Esophagus muscularis mucosa (tissue), 4 donors: ENCODE results near the gene GAL3ST3. TPM values are rescaled to one million over a fixed set of nuclear protein-coding genes. Genes with fewer than 3 reads are reported as not detected.

Experiments
- DNase-seq: peaks from one replicate; pipeline ENCODE4 v3.0.0-alpha.2; 2017; ENCODE audit errors: extremely low spot score
- H3K27ac ChIP-seq, 4 donors: fragments of 200-600 bp; sonication (generic); replicated peaks in 1 of 4; 1 replicate in 3 of 4; 2 replicates in 1 of 4; pipeline ENCODE4 v1.5.1; 2016 to 2019; ENCODE audit warnings: mild to moderate bottlenecking in 1 of 4
- H3K27me3 ChIP-seq, 4 donors: fragments of 200-600 bp; sonication (generic); one replicate each; pipeline versions ENCODE4 v1.5.1 to v1.6.0; 2016 to 2019
- H3K36me3 ChIP-seq, 4 donors: fragments of 200-600 bp; sonication (generic); one replicate each; pipeline ENCODE4 v1.5.1; 2016 to 2019
- H3K4me1 ChIP-seq, 4 donors: fragments of 200-600 bp; sonication (generic); one replicate each; pipeline ENCODE4 v1.5.1; 2016 to 2019
- H3K4me3 ChIP-seq, 4 donors: fragments of 200-600 bp; sonication (generic); 1 replicate in 2 of 4; 2 replicates in 2 of 4; pipeline ENCODE4 v1.5.1; 2016 to 2019; ENCODE audit warnings: mild to moderate bottlenecking in 4 of 4, moderate library complexity in 1 of 4
- H3K9me3 ChIP-seq, 4 donors: fragments of 200-600 bp; sonication (generic); 1 replicate in 3 of 4; 2 replicates in 1 of 4; pipeline ENCODE4 v1.5.1; 2016 to 2019
- CTCF ChIP-seq, 3 experiments: fragments of 200-600 bp in 2 of 3; fragments of 450-650 bp in 1 of 3; sonication (generic) in 2 of 3; IDR thresholded peaks; one replicate each; pipeline ENCODE4 v1.5.1; 2017 to 2019; ENCODE audit warnings: antibody characterized with exemption in 3 of 3, mild to moderate bottlenecking in 2 of 3, moderate library complexity in 1 of 3
- EP300 ChIP-seq: sonication (generic); formaldehyde crosslinking; IDR thresholded peaks from one replicate; pipeline ENCODE4 v1.6.1; 2017; ENCODE audit warnings: antibody characterized with exemption
- POLR2A ChIP-seq: fragments of 450-650 bp; IDR thresholded peaks from one replicate; pipeline ENCODE4 v1.6.1; 2017; ENCODE audit warnings: antibody characterized with exemption, moderate library complexity, mild to moderate bottlenecking, low read depth
- POLR2AphosphoS5 ChIP-seq, 2 donors: sonication (generic); formaldehyde crosslinking; IDR thresholded peaks; one replicate each; pipeline ENCODE4 v1.6.1; 2017; ENCODE audit warnings: antibody characterized with exemption in 2 of 2
- WGBS: methylation state at CpG from one replicate; pipeline ENCODE4 v1.1.5; 2018; 5-methylcytosine and 5-hydroxymethylcytosine counted together
- intact Hi-C: fragments of 100-400 bp; cut with DNase I; formaldehyde crosslinking; loops from one replicate; pipeline ENCODE4 v1.15.1; 2023
- total RNA-seq, 4 donors: library from RNA; depleted of rRNA; stranded (reverse); fragments of >200 nt; gene quantifications; one replicate each; pipeline versions ENCODE4 v1.1.0 to v1.2.1, GENCODE V29; 2016

GAL3ST3 gene
- total RNA-seq, 4 donors from 2014 or later, result 0.83 to 7.4 (median 3.3) TPM

GRCh38 chr11:66014804-66015453 lies 34.0 kb downstream of the GAL3ST3 start:
- peaks cover 10 to 14% (median 11%) of the 10 kb centered on the region in 4 donors for H3K4me1 ChIP-seq
- 83% methylated on average over 6 of the region's 6 CpGs for WGBS
- H3K27me3 ChIP-seq, result peaks cover 0 to 36% (median 22%) of the 10 kb centered on the region in 4 donors
- no peak overlapping the region for H3K4me3 ChIP-seq
- no peak for TF ChIP-seq EP300
- no peak for TF ChIP-seq POLR2AphosphoS5 (IDR thresholded peaks at IDR 0.05)
- no peak for TF ChIP-seq CTCF (IDR thresholded peaks at IDR 0.05)
- no peak for TF ChIP-seq POLR2A
- no peak for DNase-seq
- intact Hi-C loops, result no loop called here
- H3K9me3 ChIP-seq, result no peaks in the 10 kb centered on the region
- H3K27ac ChIP-seq, result no peak overlapping the region
- H3K36me3 ChIP-seq, result no peaks in the 10 kb centered on the region

GRCh38 chr11:66013762-66014100 lies 35.2 kb downstream of the GAL3ST3 start:
- Histone ChIP-seq H3K9me3 (no peaks in the 10 kb centered on the region), H3K4me3 (no peak overlapping the region), H3K27ac (no peak overlapping the region), H3K4me1 (peaks cover 10 to 14% (median 11%) of the 10 kb centered on the region in 4 donors), H3K27me3 (peaks cover 0 to 36% (median 22%) of the 10 kb centered on the region in 4 donors), H3K36me3 (no peaks in the 10 kb centered on the region)
- intact Hi-C loops, result no loop called here
- 70% methylated on average over 6 of the region's 7 CpGs for WGBS
- TF ChIP-seq POLR2A, result no peak
- TF ChIP-seq CTCF (IDR thresholded peaks at IDR 0.05), result no peak
- TF ChIP-seq EP300, result no peak
- TF ChIP-seq POLR2AphosphoS5 (IDR thresholded peaks at IDR 0.05), result no peak
- DNase-seq, result no peak

GRCh38 chr11:66012946-66013761 lies 35.8 kb downstream of the GAL3ST3 start:
- Histone ChIP-seq H3K4me3 (no peak overlapping the region), H3K36me3 (no peaks in the 10 kb centered on the region), H3K9me3 (no peaks in the 10 kb centered on the region), H3K4me1 (peaks cover 10 to 14% (median 11%) of the 10 kb centered on the region in 4 donors), H3K27ac (no peak overlapping the region), H3K27me3 (peaks cover 0 to 36% (median 22%) of the 10 kb centered on the region in 4 donors)
- no peak for DNase-seq
- TF ChIP-seq CTCF (IDR thresholded peaks at IDR 0.05) (no peak), POLR2A (no peak), POLR2AphosphoS5 (IDR thresholded peaks at IDR 0.05) (no peak), EP300 (no peak)
- WGBS, result 55% methylated on average over 12 of the region's 12 CpGs
- intact Hi-C loops, result no loop called here

GRCh38 chr11:66012371-66012945 lies 36.5 kb downstream of the GAL3ST3 start:
- intact Hi-C loops, result no loop called here
- DNase-seq, result no peak
- 61% methylated on average over 8 of the region's 12 CpGs for WGBS
- Histone ChIP-seq H3K4me3 (peak overlapping the region; percentile 30 to 55 (median 32)), H3K4me1 (peaks cover 10 to 14% (median 11%) of the 10 kb centered on the region in 4 donors), H3K27me3 (peaks cover 0 to 36% (median 22%) of the 10 kb centered on the region in 4 donors), H3K27ac (no peak overlapping the region), H3K9me3 (no peaks in the 10 kb centered on the region), H3K36me3 (no peaks in the 10 kb centered on the region)
- TF ChIP-seq POLR2AphosphoS5 (IDR thresholded peaks at IDR 0.05) (no peak), CTCF (IDR thresholded peaks at IDR 0.05) (no peak), POLR2A (no peak), EP300 (no peak)
